Metanephros (tissue), 1 donor: ENCODE data around the gene ARPP19. TPM values are rescaled to one million over a fixed set of nuclear protein-coding genes. Genes with fewer than 3 reads are reported as not detected.

Experiments used
- total RNA-seq: library from RNA; depleted of rRNA; stranded (reverse); fragments of >200 nt; gene quantifications from one replicate; pipeline ENCODE4 v1.2.3, GENCODE V29; 2014

ARPP19 gene, protein sequence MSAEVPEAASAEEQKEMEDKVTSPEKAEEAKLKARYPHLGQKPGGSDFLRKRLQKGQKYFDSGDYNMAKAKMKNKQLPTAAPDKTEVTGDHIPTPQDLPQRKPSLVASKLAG
- total RNA-seq: 110 TPM

DNA sequence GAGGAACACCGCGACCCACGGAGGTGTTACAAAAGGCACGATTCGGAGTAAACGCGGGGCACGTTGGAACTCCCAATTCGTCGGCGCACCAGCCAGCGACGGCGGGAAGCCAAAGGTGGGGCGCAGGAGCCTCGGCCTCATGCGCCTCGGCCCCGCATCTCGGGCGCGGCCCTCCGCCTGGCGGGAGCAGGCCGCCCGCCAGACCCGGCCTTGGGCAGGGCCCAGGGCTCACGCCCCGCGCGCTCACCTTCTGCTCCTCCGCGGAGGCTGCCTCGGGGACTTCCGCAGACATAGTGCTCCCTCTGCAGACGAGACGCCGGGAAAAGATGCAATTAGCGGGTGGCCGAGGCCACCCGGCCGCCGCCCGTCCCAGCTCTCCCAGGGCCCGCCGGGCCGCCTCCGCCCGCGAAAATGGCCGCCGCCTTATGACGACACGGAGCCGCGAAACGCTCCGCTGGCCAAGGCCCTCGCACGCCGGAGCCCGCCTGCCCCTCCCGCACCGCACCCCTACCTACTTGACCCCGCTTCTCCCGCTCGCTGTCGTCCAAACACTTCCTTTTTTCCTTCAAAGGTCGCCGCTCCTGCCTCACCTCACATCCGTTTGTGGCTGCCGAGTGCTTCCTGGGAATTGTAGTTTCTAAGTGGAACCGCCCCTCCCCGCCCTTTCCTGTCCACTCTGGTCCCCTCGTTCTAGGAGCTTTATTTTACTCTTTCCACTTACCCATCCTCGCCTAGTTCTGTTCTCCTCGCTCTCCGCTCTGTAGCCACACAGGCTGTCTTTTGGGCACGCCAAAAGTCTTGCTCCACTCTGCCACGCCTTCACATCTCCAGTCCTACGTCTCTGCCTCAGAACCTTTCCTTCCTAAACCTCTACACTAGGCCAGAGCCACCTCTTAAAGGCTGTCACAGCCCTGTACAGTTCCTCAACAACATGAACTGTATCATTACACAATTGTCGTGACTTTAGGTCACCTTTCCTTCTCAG, at the start of gene ARPP19:
Gene ARPP19, minus strand, starts transcription at position 430 of the 985 bp plus-strand sequence. Its CDS starts 138 bp downstream, at position 292.

DNA sequence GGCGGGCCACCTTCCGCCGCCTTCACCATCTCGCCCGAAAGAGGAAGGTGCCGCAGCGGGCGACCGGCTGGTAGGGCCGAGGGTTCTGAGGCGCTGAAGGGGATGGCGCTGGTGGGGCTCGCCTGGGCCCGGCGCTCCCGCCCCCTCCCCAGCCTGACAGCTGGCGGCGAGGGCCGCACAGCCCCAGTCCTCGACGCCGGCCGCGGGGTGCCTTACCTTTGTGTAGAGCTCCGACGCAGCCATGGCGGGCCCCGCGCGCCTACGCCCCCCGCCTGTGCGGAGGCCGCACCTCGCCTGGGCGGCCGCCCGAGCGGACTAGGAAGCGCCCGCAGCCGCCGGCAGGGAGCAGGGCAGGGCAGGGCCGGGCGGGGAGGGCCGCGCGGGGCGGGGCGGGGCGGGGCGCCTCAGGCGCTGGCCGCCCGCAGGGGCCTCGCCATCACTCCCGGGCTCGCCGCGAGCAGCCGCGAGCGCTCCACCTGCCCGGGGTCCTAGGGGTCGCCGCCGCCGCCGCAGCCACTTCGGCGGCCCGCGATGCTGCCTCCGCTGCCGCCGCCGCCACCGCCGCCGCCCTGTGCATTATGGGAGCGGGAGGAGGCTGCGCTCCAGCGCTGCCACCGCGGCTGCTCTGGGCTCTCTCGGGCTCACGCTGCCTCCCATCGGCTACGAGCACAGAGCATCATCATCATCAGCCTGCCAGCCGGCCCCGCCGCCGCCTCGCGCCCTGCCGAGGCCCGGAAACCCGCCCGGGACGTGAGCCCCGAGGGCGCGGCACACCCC, 40.1 kb downstream of the ARPP19 start, which contains the start of gene MYO5A:
Gene MYO5A, minus strand, starts transcription at position 317 of the 777 bp plus-strand sequence. Its CDS starts 74 bp downstream, at position 243.

Other genes with a start within 250 kb of the ARPP19 start
- gene MYO5A, start 40.1 kb downstream of the ARPP19 start, total RNA-seq: 11.2 TPM
- 59.3 TPM for gene ATOSA, start 110.4 kb upstream of the ARPP19 start, total RNA-seq
- gene ONECUT1, start 221.3 kb upstream of the ARPP19 start, total RNA-seq: not detected